ENCODE results near the gene SF3B2. TPM values are rescaled to one million over a fixed set of nuclear protein-coding genes. Genes with fewer than 3 reads are reported as not detected.

The SF3B2 gene
- total and polyA plus RNA-seq, 8 donors, result 122 to 233 (median 211) TPM

DNA sequence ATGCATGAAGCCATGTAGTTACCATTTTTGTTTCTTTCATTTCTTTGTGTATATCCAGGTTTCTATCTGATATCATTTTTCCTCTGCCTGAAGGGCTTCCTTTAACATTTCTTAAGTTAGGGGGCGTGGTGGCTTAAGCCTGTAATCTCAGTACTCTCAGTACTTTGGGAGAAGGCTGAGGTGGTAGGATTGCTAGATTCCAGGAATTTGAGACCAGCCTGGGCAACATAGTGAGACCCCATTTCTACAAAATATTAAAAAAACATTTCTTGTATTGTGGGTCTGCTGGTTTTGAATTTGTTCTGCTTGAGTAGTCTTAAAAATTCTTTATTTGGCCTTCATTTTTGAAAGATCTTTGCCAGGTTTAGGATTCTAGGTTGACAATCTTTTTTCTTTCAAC is 12.4 kb downstream of the SF3B2 start:
- Histone ChIP-seq H3K4me3 (no peak overlapping the region), H3K27me3 (no peaks in the 10 kb centered on the region), H3K27ac (no peak overlapping the region), H3K9me3 (no peaks in the 10 kb centered on the region), H3K4me1 (peaks cover 14 to 28% of the 10 kb centered on the region in 2 donors), H3K36me3 (peaks cover 0 to 93% of the 10 kb centered on the region in 2 donors)
- DNase-seq (no peak), ATAC-seq (no peak)
- TF ChIP-seq, protein P1, sequence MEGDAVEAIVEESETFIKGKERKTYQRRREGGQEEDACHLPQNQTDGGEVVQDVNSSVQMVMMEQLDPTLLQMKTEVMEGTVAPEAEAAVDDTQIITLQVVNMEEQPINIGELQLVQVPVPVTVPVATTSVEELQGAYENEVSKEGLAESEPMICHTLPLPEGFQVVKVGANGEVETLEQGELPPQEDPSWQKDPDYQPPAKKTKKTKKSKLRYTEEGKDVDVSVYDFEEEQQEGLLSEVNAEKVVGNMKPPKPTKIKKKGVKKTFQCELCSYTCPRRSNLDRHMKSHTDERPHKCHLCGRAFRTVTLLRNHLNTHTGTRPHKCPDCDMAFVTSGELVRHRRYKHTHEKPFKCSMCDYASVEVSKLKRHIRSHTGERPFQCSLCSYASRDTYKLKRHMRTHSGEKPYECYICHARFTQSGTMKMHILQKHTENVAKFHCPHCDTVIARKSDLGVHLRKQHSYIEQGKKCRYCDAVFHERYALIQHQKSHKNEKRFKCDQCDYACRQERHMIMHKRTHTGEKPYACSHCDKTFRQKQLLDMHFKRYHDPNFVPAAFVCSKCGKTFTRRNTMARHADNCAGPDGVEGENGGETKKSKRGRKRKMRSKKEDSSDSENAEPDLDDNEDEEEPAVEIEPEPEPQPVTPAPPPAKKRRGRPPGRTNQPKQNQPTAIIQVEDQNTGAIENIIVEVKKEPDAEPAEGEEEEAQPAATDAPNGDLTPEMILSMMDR (IDR thresholded peaks at IDR 0.05), result no peak
- intact Hi-C loops (cut with DNase I), result no loop called here

DNA sequence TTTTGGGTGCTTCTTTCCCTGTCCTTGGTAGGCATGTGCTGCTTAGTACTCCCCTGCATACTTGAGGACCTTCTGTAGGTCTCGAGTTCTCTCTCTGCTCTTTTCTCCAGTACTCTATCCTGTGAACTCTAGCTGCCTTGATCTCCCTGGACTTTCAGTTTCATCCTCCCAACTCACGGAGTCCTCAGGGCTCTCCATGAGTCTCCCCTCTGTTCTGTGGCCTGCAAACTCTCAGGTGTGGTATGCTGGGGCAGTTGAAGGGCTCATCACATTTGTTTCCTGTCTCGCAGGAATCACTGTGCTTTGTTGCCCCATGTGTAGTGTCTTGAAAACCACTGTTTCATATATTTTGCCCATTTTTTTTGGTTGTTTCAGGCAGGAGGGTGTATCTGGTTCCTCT is 14.6 kb downstream of the SF3B2 start:
- no peak for ATAC-seq
- DNase-seq, result no peak
- intact Hi-C loops (cut with DNase I), result no loop called here

DNA sequence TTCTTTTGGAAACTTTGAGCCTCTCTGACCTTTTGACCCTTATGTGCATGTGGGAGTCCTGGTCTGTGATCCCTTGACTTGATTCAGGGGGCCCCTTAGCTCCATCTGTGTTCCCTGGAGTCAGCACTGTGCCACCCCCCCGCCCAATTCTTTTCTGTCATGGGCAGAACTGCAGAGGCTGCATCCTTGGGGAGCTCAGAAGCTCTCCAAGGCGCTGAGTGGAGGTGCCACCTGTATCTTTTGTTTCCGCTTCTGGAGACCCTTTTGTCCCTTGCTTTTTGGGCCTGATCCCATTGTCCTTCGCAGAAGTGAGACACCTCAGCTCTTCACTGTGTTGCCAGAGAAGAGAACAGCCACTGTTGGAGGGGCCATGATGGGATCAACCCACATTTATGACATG is 15.5 kb downstream of the SF3B2 start:
- TF ChIP-seq, protein P1 (IDR thresholded peaks at IDR 0.05), result no peak
- intact Hi-C loops (cut with DNase I), result no loop called here
- Histone ChIP-seq H3K9me3 (no peaks in the 10 kb centered on the region), H3K36me3 (peaks cover 0 to 62% of the 10 kb centered on the region in 2 donors), H3K27me3 (no peaks in the 10 kb centered on the region), H3K4me3 (no peak overlapping the region), H3K27ac (peak overlapping the region in 1 of 2 donors; percentile 97), H3K4me1 (peaks cover 14 to 48% of the 10 kb centered on the region in 2 donors)
- ATAC-seq (no peak), DNase-seq (no peak)

More for the DNA sequence above, 14.6 kb downstream of the SF3B2 start:
- Histone ChIP-seq H3K27ac (no peak overlapping the region), H3K4me3 (no peak overlapping the region), H3K36me3 (peaks cover 0 to 71% of the 10 kb centered on the region in 2 donors), H3K9me3 (no peaks in the 10 kb centered on the region), H3K4me1 (peaks cover 14 to 40% of the 10 kb centered on the region in 2 donors), H3K27me3 (no peaks in the 10 kb centered on the region)
- TF ChIP-seq, protein P1 (IDR thresholded peaks at IDR 0.05), result no peak

DNA sequence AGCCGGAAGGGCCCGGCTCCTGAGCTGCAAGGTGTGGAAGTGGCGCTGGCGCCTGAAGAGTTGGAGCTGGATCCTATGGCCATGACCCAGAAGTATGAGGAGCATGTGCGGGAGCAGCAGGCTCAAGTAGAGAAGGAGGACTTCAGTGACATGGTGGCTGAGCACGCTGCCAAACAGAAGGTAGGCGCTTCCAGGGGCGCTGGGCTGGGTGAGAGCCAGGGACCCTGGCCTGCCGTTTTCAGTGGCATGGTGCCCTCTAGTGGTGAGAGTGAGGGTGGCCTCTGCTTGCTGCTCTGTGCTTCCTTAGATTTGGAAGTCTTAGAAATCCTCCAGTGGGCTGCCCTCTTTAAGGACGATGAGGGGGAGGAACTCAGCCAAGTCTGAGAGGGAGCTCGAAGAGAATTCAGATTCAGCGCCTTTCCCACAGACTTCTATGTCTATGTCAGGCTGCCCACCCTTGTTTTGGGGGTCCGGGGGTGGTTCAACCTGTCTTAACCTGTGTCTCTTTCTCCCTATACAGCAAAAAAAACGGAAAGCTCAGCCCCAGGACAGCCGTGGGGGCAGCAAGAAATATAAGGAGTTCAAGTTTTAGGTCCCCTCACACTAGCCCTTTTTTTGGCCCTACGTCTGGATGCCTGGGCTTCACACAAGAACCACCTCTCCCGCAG is 16.1 kb downstream of the SF3B2 start:
- ATAC-seq, result peak; percentile 61
- intact Hi-C loops (cut with DNase I), result no loop called here
- no peaks in the 10 kb centered on the region for H3K9me3 ChIP-seq
- TF ChIP-seq, protein P1 (IDR thresholded peaks at IDR 0.05), result peak; percentile 92 to 95
- H3K27ac ChIP-seq, result peak overlapping the region; percentile 97
- no peaks in the 10 kb centered on the region for H3K27me3 ChIP-seq
- DNase-seq, result peak; percentile 36 to 87 (median 69)
- H3K36me3 ChIP-seq, result peaks cover 0 to 56% of the 10 kb centered on the region in 2 donors
- H3K4me1 ChIP-seq, result peaks cover 14 to 50% of the 10 kb centered on the region in 2 donors
- no peak overlapping the region for H3K4me3 ChIP-seq

GRCh38 chr11:66068923-66069714 is 17.0 kb downstream of the SF3B2 start:
- Histone ChIP-seq H3K27me3 (no peaks in the 10 kb centered on the region), H3K27ac (peak overlapping the region; percentile 97), H3K4me3 (peak overlapping the region; percentile 53 to 94), H3K9me3 (no peaks in the 10 kb centered on the region), H3K4me1 (peaks cover 14 to 50% of the 10 kb centered on the region in 2 donors), H3K36me3 (peaks cover 0 to 47% of the 10 kb centered on the region in 2 donors)
- intact Hi-C loops (cut with DNase I), result no loop called here
- DNase-seq, result peak in 1 of 4 donors; percentile 56
- TF ChIP-seq, protein P1 (IDR thresholded peaks at IDR 0.05), result no peak
- ATAC-seq, result peak; percentile 30

Data from left lung (tissue), 10 donors.